WTC11 (cell line): Measurements from ENCODE around the gene COX6A1.

Experiments used
- CBFB ChIP-seq: sonication (generic); formaldehyde crosslinking; IDR thresholded peaks from 2 replicates; pipeline ENCODE4 v1.8.1; 2022; ENCODE audit warnings: mild to moderate bottlenecking, low read depth, missing genetic modification reagents
- FOXJ3 ChIP-seq: sonication (generic); formaldehyde crosslinking; IDR thresholded peaks from 2 replicates; pipeline ENCODE4 v1.9.0; 2021; ENCODE audit warnings: missing genetic modification reagents, mild to moderate bottlenecking, borderline replicate concordance
- GABPB1 ChIP-seq: sonication (generic); formaldehyde crosslinking; IDR thresholded peaks from 2 replicates; pipeline ENCODE4 v1.8.1; 2023; ENCODE audit warnings: mild to moderate bottlenecking, missing genetic modification reagents
- MAX ChIP-seq: sonication (generic); formaldehyde crosslinking; IDR thresholded peaks from 2 replicates; pipeline ENCODE4 v1.8.0; 2022; ENCODE audit warnings: mild to moderate bottlenecking, missing genetic modification reagents
- MXD4 ChIP-seq: fragments of 250-450 bp; sonication (Bioruptor Pico); IDR thresholded peaks from 2 replicates; pipeline ENCODE4 v1.8.0; 2021; ENCODE audit warnings: mild to moderate bottlenecking, moderate library complexity, borderline replicate concordance
- TF ChIP-seq, protein P1 (sequence below): fragments of 200-600 bp; IDR thresholded peaks from 2 replicates; pipeline ENCODE4 v1.8.0; 2022; ENCODE audit warnings: antibody characterized with exemption

DNA sequence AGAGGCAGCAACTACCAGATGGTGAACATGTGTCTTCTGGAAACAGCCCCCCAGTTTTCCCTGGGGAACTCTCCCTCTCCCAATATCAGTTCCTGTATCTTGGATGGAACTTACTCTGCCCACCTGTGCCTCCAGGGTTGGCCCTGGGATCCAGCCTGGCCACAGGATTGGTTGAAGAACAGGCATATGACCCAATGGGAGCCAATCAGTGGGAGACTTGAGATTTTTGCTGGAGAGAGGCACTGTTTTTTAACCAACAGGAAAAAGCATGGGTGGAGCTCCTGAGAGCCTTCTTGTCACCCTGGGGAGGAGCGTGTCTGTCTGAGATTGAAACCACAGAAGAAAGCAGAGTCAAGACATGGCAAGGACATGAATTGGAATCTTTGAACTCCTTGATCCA, 33.6 kb upstream of the COX6A1 start:
- TF ChIP-seq CBFB (CRISPR knock-in tag), result no peak
- TF ChIP-seq FOXJ3 (CRISPR knock-in tag), result no peak
- TF ChIP-seq MXD4 (CRISPR knock-in tag), result no peak
- no peak for TF ChIP-seq GABPB1 (CRISPR knock-in tag)
- TF ChIP-seq, protein P1, sequence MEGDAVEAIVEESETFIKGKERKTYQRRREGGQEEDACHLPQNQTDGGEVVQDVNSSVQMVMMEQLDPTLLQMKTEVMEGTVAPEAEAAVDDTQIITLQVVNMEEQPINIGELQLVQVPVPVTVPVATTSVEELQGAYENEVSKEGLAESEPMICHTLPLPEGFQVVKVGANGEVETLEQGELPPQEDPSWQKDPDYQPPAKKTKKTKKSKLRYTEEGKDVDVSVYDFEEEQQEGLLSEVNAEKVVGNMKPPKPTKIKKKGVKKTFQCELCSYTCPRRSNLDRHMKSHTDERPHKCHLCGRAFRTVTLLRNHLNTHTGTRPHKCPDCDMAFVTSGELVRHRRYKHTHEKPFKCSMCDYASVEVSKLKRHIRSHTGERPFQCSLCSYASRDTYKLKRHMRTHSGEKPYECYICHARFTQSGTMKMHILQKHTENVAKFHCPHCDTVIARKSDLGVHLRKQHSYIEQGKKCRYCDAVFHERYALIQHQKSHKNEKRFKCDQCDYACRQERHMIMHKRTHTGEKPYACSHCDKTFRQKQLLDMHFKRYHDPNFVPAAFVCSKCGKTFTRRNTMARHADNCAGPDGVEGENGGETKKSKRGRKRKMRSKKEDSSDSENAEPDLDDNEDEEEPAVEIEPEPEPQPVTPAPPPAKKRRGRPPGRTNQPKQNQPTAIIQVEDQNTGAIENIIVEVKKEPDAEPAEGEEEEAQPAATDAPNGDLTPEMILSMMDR, result no peak
- TF ChIP-seq MAX (CRISPR knock-in tag), result no peak
